ENCODE measurements around the gene HOXA4.

The HOXA4 gene

GRCh38 chr7:27130540-27131389 is at the start of gene HOXA4:
TSS of gene HOXA4 (minus strand) at chr7:27130757. CDS start at chr7:27130733, 24 bp downstream.
- DNase-seq (ENCODE audit: extremely low spot score, insufficient read length, low read depth) (peak; percentile 67), FAIRE-seq (peak; percentile 73)

GRCh38 chr7:27179503-27180430 is 49.2 kb upstream of the HOXA4 start:
- DNase-seq (ENCODE audit: extremely low spot score, insufficient read length, low read depth) (peak; percentile 53), FAIRE-seq (peak; percentile 65)

GRCh38 chr7:27179030-27179429 is 48.5 kb upstream of the HOXA4 start:
- FAIRE-seq (no peak), DNase-seq (ENCODE audit: extremely low spot score, insufficient read length, low read depth) (no peak)

- FAIRE-seq: no peak
- DNase-seq (ENCODE audit: extremely low spot score, insufficient read length, low read depth): no peak
Observed at GRCh38 chr7:27178366-27178765, 47.8 kb upstream of the HOXA4 start.

GRCh38 chr7:27177795-27178320 is 47.3 kb upstream of the HOXA4 start:
- no peak for FAIRE-seq
- DNase-seq (ENCODE audit: extremely low spot score, insufficient read length, low read depth): no peak

GRCh38 chr7:27176962-27177794 is 46.6 kb upstream of the HOXA4 start:
- FAIRE-seq (no peak), DNase-seq (ENCODE audit: extremely low spot score, insufficient read length, low read depth) (no peak)

GRCh38 chr7:27176524-27176845 is 45.9 kb upstream of the HOXA4 start:
- no peak for DNase-seq (ENCODE audit: extremely low spot score, insufficient read length, low read depth)
- no peak for FAIRE-seq

- DNase-seq (ENCODE audit: extremely low spot score, insufficient read length, low read depth) (no peak), FAIRE-seq (no peak)
Observed at GRCh38 chr7:27175626-27176523, 45.3 kb upstream of the HOXA4 start.

- no peak for FAIRE-seq
- no peak for DNase-seq (ENCODE audit: extremely low spot score, insufficient read length, low read depth)
Observed at GRCh38 chr7:27174874-27175625, 44.5 kb upstream of the HOXA4 start.

GRCh38 chr7:27173956-27174873 is 43.7 kb upstream of the HOXA4 start, which contains the start of gene HOXA10:
TSS of gene HOXA10 (minus strand) at chr7:27174320. CDS start at chr7:27174306, 14 bp downstream.
- FAIRE-seq (no peak), DNase-seq (ENCODE audit: extremely low spot score, insufficient read length, low read depth) (no peak)

- FAIRE-seq (no peak), DNase-seq (ENCODE audit: extremely low spot score, insufficient read length, low read depth) (no peak)
Observed at GRCh38 chr7:27173511-27173955, 43.0 kb upstream of the HOXA4 start.

- FAIRE-seq (no peak), DNase-seq (ENCODE audit: extremely low spot score, insufficient read length, low read depth) (no peak)
Observed at GRCh38 chr7:27172823-27173510, 42.4 kb upstream of the HOXA4 start.

GRCh38 chr7:27172315-27172774 is 41.8 kb upstream of the HOXA4 start:
- FAIRE-seq (no peak), DNase-seq (ENCODE audit: extremely low spot score, insufficient read length, low read depth) (no peak)

- DNase-seq (ENCODE audit: extremely low spot score, insufficient read length, low read depth) (no peak), FAIRE-seq (no peak)
Observed at GRCh38 chr7:27171637-27172314, 41.2 kb upstream of the HOXA4 start.

GRCh38 chr7:27171325-27171636 is 40.7 kb upstream of the HOXA4 start:
- DNase-seq (ENCODE audit: extremely low spot score, insufficient read length, low read depth) (no peak), FAIRE-seq (no peak)

All from GM18507 (cell line).